Activated CD4-positive, alpha-beta memory T cell treated with anti-CD3 and anti-CD28 coated beads for 36 hours (primary cell): ENCODE results near the gene OR1F1. TPM values are rescaled to one million over a fixed set of nuclear protein-coding genes. Genes with fewer than 3 reads are reported as not detected.
A peak's percentile ranks its signal among the peaks of the same experiment; 100 is the strongest.
"Not testable (repeated sequence)": the region's sequence is repeated elsewhere in the genome, so short reads cannot be mapped to it uniquely, and the experiment has no call there.

Experiments used
- CTCF ChIA-PET: fragments of 350-600 bp; sonication (Branson Sonifier 250); formaldehyde crosslinking; loops from one replicate; lab custom pipeline; 2021; ENCODE audit warnings: antibody characterized with exemption, inconsistent platforms; lab: Charles Lee
- POLR2A ChIA-PET: fragments of 350-600 bp; sonication (Branson Sonifier 250); formaldehyde crosslinking; loops from one replicate; lab custom pipeline; 2021; ENCODE audit warnings: antibody characterized with exemption; lab: Charles Lee
- DNase-seq: peaks from one replicate; pipeline ENCODE4 v3.0.0-alpha.2; 2020
- H3K27ac Mint-ChIP-seq: one replicate; pipeline ENCODE4 v1.8.0; 2021; ENCODE audit warnings: mixed read lengths
- H3K27me3 Mint-ChIP-seq: one replicate; pipeline ENCODE4 v1.8.0; 2021; ENCODE audit warnings: mixed read lengths
- H3K36me3 Mint-ChIP-seq: one replicate; pipeline ENCODE4 v1.8.0; 2021; ENCODE audit warnings: mixed read lengths
- H3K4me1 Mint-ChIP-seq: one replicate; pipeline ENCODE4 v1.8.0; 2021; ENCODE audit warnings: low read depth, mixed read lengths
- H3K4me3 Mint-ChIP-seq: one replicate; pipeline ENCODE4 v1.8.0; 2021; ENCODE audit warnings: mild to moderate bottlenecking, mixed read lengths
- H3K9me3 Mint-ChIP-seq: one replicate; pipeline ENCODE4 v1.8.0; 2021; ENCODE audit warnings: mixed read lengths
- intact Hi-C: fragments of 100-400 bp; cut with micrococcal nuclease; formaldehyde crosslinking; loops from one replicate; pipeline ENCODE4 v1.15.1; 2023
- total RNA-seq, 2 experiments: library from RNA; stranded (reverse); gene quantifications; one replicate each; pipeline ENCODE4 v1.2.3, GENCODE V29; 2021

Gene OR1F1
- total RNA-seq, 2 experiments from 2014 or later, result not detected

DNA sequence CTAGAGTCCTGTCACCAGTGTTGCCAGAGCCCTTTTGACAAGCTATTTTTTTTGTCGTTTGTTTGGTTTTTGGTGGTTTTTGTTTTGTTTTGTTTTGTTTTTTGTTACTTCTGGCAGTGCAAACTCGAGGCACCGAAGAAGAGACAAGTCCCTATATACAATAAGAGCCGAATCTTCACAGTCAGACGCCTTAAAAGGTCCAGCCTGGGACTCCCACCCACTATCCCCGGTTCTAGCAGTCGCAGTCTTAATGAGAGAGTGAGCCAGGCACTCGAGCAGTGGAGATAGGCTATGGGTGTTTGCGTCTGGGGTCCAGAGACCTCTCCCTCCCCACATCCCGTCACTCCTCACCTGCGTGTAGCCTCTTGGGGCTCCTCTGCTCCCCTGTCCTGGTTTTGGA lies 1.9 kb downstream of the OR1F1 start:
- ChIA-PET POLR2A (interaction anchor here (1.6 kb wide), 1 partner anchor 44 kb away, joined by 4 read pairs; no protein-coding TSS in a partner anchor), CTCF (interaction anchor here (1.2 kb wide), 1 partner anchor 61 kb away, joined by 5 read pairs; no protein-coding TSS in a partner anchor)
- intact Hi-C loops, result loop anchor here (1.0 to 5.0 kb wide), 6 partner anchors 15 to 312 kb away; partner anchors contain the start of genes CLUAP1, ZNF200 and ZNF263
- DNase-seq, result no peak
- Mint-ChIP-seq H3K9me3 (no peaks in the 10 kb centered on the region), H3K27ac (peak overlapping the region; percentile 59), H3K36me3 (no peaks in the 10 kb centered on the region), H3K4me3 (peak overlapping the region; percentile 69), H3K4me1 (peaks cover 42% of the 10 kb centered on the region), H3K27me3 (peaks cover 70% of the 10 kb centered on the region)

GRCh38 chr16:3190949-3191353 lies 2.9 kb downstream of the OR1F1 start:
- Mint-ChIP-seq H3K4me1 (peaks cover 42% of the 10 kb centered on the region), H3K4me3 (peak overlapping the region; percentile 80), H3K27ac (peak overlapping the region; percentile 40), H3K9me3 (no peaks in the 10 kb centered on the region), H3K36me3 (no peaks in the 10 kb centered on the region), H3K27me3 (peaks cover 68% of the 10 kb centered on the region)
- ChIA-PET POLR2A (interaction anchor here (1.4 kb wide), 1 partner anchor 74 kb away, joined by 4 read pairs; no protein-coding TSS in a partner anchor), CTCF (interaction anchor here (1.3 kb wide), 1 partner anchor 8 kb away, joined by 7 read pairs; no protein-coding TSS in a partner anchor)
- intact Hi-C loops, result loop anchor here (2.0 kb wide), 2 partner anchors 24 to 74 kb away; no protein-coding TSS in a partner anchor
- DNase-seq, result peak; percentile 36

GRCh38 chr16:3192476-3193019 lies 4.5 kb downstream of the OR1F1 start:
- Mint-ChIP-seq H3K27me3 (peaks cover 60% of the 10 kb centered on the region), H3K4me3 (no peak overlapping the region), H3K9me3 (no peaks in the 10 kb centered on the region), H3K4me1 (peaks cover 39% of the 10 kb centered on the region), H3K27ac (no peak overlapping the region), H3K36me3 (no peaks in the 10 kb centered on the region)
- intact Hi-C loops, result no loop called here
- ChIA-PET CTCF (no interaction called here), POLR2A (no interaction called here)
- DNase-seq, result no peak

DNA sequence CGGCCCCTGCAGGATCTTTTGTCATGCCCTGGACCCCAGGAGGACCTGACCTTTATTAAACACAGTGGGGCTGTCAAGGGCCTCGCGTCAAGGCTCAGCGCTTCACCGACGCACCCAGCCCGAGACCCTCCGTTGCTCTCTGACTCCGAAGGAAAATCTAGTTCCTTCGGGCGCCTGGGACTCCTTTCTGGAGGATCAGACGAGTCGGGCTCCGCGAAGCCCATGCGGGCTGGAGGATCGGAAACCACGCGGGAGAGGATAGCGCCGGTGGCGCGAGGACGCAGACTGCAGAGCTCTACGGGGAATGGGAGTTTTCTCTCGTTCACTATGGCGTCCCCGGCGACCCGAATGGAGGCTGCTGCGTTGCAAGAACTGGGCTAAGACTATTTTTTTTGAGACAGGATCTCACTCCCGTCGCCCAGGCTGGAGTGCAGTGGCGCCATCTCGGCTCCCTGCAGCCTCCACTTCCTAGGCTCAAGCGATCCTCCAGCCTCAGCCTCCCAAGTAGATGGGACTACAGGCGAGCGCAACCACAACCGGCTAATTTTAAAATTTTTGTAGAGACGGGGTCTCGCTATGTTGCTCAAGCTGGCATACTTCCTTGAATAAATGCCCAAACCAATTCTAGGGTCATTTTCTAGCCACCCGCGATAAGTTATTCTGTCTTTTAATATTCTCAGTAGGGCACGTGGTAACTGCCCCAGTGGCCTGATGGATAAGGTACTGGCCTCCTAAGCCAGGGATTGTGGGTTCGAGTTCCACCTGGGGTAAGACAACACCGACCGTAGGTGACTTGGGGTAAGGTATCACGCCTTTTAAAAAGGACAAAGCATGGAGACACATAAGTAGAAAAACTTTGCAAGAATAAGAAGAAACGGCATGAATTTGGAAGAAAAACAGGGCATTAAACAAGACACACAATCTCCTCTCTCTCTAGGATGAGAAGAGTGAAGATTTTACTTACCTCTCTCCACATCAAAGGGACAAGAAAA lies 5.5 kb downstream of the OR1F1 start:
- Mint-ChIP-seq H3K4me1 (peaks cover 31% of the 10 kb centered on the region), H3K27me3 (peaks cover 54% of the 10 kb centered on the region), H3K27ac (no peak overlapping the region), H3K9me3 (no peaks in the 10 kb centered on the region), H3K4me3 (no peak overlapping the region), H3K36me3 (no peaks in the 10 kb centered on the region)
- intact Hi-C loops, result no loop called here
- POLR2A ChIA-PET, result no interaction called here
- DNase-seq, result no peak
- CTCF ChIA-PET, result no interaction called here

- DNase-seq, result no peak
- Mint-ChIP-seq H3K27ac (no peak overlapping the region), H3K27me3 (peaks cover 43% of the 10 kb centered on the region), H3K36me3 (no peaks in the 10 kb centered on the region), H3K4me3 (no peak overlapping the region), H3K9me3 (no peaks in the 10 kb centered on the region), H3K4me1 (peaks cover 19% of the 10 kb centered on the region)
- CTCF ChIA-PET, result no interaction called here
- intact Hi-C loops, result no loop called here
- POLR2A ChIA-PET, result no interaction called here
Observed at GRCh38 chr16:3194792-3195191, 6.8 kb downstream of the OR1F1 start.

DNA sequence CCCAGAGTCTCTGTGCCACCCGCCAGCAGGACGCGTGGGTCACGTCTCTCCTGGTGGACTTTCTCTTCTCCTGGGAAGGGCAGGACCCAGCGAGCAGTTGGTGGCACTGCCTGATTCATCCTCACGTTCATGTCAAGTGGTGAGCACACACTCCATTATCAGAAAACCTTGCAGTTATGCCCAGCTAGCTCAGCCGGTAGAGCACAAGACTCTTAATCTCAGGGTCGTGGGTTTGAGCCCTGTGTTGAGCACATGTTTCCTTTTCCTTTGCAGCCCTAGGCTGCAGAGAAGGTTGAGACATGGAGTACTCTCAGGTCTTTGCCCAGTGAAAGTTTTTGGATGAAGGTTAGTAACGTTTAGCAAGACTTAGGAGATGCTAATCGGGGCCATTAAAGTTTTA lies 8.0 kb downstream of the OR1F1 start:
- Mint-ChIP-seq H3K27me3 (peaks cover 33% of the 10 kb centered on the region), H3K9me3 (no peaks in the 10 kb centered on the region), H3K4me3 (no peak overlapping the region), H3K36me3 (no peaks in the 10 kb centered on the region), H3K4me1 (peaks cover 7% of the 10 kb centered on the region), H3K27ac (no peak overlapping the region)
- CTCF ChIA-PET, result no interaction called here
- no peak for DNase-seq
- intact Hi-C loops, result no loop called here
- POLR2A ChIA-PET, result no interaction called here

- POLR2A ChIA-PET, H3K27ac Mint-ChIP-seq, H3K9me3 Mint-ChIP-seq, DNase-seq, H3K4me3 Mint-ChIP-seq, H3K4me1 Mint-ChIP-seq, CTCF ChIA-PET, intact Hi-C loops, H3K36me3 Mint-ChIP-seq: not testable (repeated sequence)
- H3K27me3 Mint-ChIP-seq, result peaks cover 22% of the 10 kb centered on the region
Observed at GRCh38 chr16:3197694-3198333, 9.8 kb downstream of the OR1F1 start.

GRCh38 chr16:3198334-3199072 lies 10.5 kb downstream of the OR1F1 start:
- Mint-ChIP-seq H3K4me1 (no peaks in the 10 kb centered on the region), H3K36me3 (no peaks in the 10 kb centered on the region), H3K9me3 (no peaks in the 10 kb centered on the region), H3K4me3 (no peak overlapping the region), H3K27me3 (peaks cover 16% of the 10 kb centered on the region), H3K27ac (no peak overlapping the region)
- ChIA-PET CTCF (no interaction called here), POLR2A (no interaction called here)
- no peak for DNase-seq
- intact Hi-C loops, result no loop called here

GRCh38 chr16:3202903-3203539 lies 15.0 kb downstream of the OR1F1 start:
- intact Hi-C loops, result no loop called here
- POLR2A ChIA-PET, result no interaction called here
- peaks cover 2% of the 10 kb centered on the region for H3K27me3 Mint-ChIP-seq
- DNase-seq, result no peak
- peaks cover 16% of the 10 kb centered on the region for H3K9me3 Mint-ChIP-seq
- peaks cover 12% of the 10 kb centered on the region for H3K36me3 Mint-ChIP-seq
- H3K27ac Mint-ChIP-seq, result no peak overlapping the region
- no peak overlapping the region for H3K4me3 Mint-ChIP-seq
- H3K4me1 Mint-ChIP-seq, result peaks cover 3% of the 10 kb centered on the region
- CTCF ChIA-PET, result interaction anchor here (1.1 to 1.2 kb wide), 2 partner anchors 37 to 171 kb away, joined by 3 to 4 read pairs; no protein-coding TSS in a partner anchor

GRCh38 chr16:3205939-3206338 lies 17.9 kb downstream of the OR1F1 start:
- DNase-seq, H3K4me3 Mint-ChIP-seq, H3K27ac Mint-ChIP-seq, H3K27me3 Mint-ChIP-seq, H3K4me1 Mint-ChIP-seq, POLR2A ChIA-PET, intact Hi-C loops: not testable (repeated sequence)
- peaks cover 16% of the 10 kb centered on the region for H3K9me3 Mint-ChIP-seq
- H3K36me3 Mint-ChIP-seq, result peaks cover 12% of the 10 kb centered on the region
- CTCF ChIA-PET, result interaction anchor here (0.6 kb wide), 1 partner anchor 461 kb away, joined by 3 read pairs; no protein-coding TSS in a partner anchor
